Endothelial cell of hepatic sinusoid (primary cell): ENCODE results near the gene RIMS3.

ENCODE experiments used
- in situ Hi-C: cut with HindIII; loops from 2 replicates; pipeline ENCODE4 v1.10.0; 2017; ENCODE audit warnings: low sequenced_read_pairs

The RIMS3 gene

DNA sequence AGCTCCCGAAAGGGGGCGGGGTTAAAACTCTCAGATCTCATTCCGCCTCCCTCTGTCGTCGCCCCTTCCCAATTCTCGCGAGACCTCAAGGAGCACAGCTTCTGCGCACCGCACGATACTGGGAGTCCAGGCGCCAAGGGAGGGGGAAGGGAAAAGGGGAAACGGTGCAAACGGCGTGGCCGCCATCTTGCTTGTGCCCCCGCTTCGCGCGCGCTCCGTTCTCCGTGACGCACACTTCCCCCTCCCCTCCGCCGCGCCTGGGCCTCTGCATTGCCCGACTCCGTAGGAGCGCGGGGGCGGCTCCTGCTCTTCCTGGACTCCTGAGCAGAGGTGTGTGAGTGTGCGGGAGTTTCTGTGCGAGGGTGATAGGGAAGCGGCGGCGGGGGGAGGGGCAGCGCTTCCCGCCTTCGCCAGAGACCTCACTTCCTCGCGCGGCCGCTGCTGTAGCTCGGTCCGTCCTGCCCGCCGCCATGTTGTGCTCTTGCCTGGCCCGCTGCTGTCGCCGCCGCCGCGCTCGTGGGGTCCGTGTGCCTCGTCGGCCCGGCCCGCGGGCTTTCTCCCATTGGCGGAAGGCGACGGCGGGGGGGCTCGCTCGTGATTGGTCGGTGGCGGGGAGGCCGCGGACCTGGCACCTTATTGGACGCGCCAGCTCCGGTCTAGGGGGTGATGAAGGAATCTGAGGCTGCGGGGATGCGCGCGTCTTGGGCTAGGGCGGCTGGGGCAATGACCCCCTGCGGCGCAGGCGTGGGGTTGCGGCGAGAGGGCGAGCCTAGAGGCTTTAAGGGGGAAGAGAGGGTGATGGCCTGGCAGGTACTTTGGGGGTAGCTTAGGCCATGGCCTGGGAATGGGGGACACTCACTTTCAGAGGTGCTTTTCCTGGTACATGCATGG is 26.3 kb upstream of the RIMS3 start, which contains the start of gene NFYC:
Gene NFYC, plus strand, starts transcription at position 167 of the 891 bp plus-strand sequence. CDS start 47,140 bp downstream, outside the sequence.
- in situ Hi-C loops = no loop called here

DNA sequence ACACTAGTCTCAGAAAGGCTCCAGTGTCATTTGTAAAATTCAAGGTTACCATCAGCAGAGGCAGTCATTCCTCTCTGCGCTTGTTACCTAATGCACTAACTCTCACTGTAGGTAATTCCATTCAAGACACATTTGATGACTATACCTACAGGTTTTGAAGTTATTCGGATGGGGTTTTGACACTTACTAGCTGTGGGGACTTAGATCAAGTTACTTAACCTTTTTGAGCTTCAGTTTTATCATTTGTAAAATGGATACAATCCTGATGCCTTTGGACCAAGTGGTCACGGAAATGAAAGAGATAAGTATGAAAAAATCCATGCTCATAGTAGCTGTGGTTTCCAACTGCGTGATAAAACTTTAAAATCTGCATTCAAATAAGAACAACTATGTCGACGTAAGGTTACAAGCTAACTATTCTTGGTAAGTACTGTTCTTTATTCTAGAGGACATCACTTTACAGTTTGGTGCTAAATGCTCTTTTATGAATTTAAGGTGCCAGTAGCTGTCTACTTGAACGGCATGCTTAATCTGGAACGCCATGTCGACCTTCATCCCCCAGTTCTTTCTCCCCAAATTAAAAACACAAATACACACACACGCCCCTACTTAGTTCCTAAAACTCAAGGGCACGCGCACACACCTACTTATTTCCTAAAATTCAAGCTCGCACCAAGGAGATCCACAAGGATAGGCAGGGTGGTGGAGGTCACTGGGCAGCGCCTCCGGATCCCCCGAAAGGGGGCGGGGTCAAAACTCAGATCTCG is 25.5 kb upstream of the RIMS3 start:
- in situ Hi-C loops = no loop called here

- in situ Hi-C loops = no loop called here
Observed at GRCh38 chr1:40689737-40690136, 24.3 kb upstream of the RIMS3 start.

GRCh38 chr1:40687661-40688060 is 22.2 kb upstream of the RIMS3 start:
- in situ Hi-C loops = no loop called here

DNA sequence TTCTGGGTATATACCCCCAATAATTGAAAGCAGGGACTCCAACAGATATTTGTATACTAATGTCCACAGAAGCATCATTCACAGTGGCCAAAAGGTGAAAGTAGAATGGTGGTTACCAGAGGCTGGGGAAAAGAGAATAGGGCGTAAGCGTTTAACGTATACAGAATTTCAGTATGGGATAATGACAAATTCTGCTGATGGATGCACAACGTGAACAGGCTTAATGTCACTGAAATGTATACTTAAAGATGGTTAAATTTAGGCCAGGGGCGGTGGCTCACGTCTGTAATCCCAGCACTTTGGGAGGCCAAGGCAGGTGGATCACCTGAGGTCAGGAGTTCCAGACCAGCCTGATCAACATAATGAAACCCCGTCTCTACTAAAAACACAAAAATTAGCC is 21.6 kb upstream of the RIMS3 start:
- in situ Hi-C loops = no loop called here

DNA sequence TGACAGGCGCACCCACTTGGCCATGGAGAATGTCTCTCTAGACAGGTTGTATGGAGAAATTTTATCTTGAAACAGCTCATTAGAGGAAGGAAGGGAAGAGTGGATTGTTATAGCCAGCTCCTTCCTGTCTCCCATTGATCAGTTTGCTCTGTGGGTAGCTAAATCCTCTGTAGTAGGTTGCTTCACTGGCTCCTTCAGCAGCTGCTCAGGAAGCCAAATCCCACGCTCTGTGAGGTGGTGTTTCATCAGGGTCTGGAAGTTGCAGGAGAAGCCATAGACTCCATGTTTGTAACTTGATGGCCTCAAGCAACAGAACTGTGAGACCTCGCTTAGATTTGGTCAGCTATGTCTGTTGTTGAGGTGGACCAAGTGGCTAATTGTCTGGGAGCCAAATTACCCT is 19.2 kb upstream of the RIMS3 start:
- in situ Hi-C loops = no loop called here

DNA sequence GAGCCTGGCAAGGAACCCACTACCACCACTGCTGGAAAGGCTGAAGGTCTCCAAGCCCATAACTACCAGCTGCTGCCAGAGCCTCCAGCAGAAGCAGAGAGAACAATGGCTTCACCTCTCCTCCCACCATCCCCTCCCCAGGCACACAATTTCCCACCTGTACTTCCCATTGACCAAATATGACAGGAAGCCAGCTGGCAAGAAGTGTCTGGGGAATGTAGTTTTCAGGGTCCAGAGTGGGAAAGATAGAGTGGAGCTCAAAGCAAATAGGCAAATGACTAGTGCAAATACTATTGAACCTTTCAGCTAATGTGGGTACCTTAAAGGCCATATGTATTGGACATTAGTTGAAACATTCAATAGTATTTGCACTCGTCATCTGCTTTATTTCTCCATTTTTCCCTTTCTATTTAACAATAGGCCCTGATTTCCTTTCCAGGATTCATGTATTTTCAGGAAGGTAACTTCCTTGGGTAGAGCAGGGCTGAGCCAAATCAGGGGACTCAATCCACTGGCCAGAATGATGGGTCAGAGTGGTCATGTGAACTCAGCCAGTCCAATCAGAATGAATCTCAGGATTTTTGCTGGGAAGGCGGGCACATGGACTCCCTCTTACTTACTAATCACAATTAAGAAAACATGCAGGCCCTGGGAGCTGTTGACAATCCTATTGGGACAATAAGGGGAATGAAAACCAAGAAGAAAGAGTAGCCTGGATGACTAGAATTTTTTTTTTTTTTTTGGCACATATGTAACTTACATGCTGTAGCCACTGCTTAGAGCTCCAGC is 13.9 kb upstream of the RIMS3 start:
- in situ Hi-C loops = no loop called here

DNA sequence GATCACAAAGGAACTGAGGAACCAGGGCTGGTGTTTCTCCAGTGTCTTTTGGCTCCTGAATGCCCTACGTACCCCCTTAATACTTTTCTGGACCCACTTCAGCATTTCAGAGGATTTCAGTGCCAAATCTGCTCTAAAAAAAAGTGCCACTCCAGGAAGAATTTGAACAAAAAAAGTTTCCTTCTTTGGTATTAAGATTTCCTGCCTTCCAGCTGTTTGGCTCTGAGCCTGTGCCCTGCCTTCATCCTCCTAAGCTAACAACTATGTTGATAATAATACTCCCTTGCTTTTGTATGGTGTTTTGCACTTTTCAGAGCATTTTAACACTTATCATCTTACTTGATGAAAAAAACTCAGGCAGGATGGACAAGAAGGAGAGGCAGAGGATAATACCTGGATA is 11.0 kb upstream of the RIMS3 start:
- in situ Hi-C loops = no loop called here

DNA sequence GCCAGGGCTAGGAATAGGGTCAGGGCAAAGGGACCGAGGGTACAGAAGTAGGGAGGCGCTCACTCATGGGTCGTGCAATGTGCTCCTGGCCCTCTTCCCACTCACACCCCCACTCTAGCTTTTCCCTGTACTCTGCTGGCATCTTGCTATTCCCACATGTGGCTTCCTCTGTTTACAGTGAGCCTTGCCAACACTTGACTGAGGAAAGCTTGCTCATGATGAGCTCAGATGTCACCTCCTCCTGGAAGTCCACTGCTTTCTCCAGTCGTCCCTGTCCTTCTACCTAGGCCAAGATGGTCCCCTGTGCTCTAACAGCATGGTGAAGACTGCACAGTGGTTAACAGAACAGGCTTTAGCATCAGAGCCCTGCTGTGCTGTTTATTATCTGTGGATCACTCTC is 8.0 kb upstream of the RIMS3 start:
- in situ Hi-C loops = loop anchor here (5.0 kb wide), 1 partner anchor 59 kb away; no protein-coding TSS in a partner anchor

DNA sequence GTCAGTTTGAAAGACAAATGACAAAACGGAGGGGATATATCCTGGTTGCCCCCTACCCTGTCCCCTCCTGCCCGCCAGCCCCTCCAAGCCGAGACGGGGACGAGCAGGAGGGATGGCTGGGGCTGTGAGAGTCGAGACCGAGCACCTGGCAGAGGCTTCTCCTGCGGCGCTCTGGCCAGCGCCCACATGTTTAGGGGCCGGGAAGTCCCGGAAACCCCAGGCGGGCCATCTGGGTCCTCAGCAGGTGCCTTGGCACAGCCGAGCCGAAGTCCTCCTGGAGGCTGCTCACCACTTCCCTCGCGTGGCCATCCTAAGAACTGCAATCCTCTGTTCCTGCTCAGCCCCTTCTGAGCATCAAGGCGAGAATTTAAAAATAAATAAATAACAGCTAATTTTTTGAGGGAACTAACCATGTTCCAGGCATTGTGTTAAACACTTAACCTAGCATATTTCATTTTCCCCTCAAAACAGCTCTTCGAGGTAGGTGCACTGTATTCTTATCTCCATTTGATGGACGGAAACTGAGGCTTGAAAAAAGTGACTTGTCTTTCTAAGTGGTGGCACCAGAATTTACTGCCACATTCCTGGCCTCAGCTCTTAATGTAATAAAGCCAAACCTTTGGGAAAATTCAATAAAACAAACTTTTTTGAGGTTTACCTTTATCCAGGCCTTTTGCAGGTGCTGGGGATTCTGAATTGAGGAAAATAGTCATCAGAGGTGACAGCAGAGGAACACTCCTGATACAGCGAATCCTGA is 3.5 kb upstream of the RIMS3 start:
- in situ Hi-C loops = no loop called here

- in situ Hi-C loops = no loop called here
Observed at GRCh38 chr1:40664791-40665190, 691 bp downstream of the RIMS3 start.

DNA sequence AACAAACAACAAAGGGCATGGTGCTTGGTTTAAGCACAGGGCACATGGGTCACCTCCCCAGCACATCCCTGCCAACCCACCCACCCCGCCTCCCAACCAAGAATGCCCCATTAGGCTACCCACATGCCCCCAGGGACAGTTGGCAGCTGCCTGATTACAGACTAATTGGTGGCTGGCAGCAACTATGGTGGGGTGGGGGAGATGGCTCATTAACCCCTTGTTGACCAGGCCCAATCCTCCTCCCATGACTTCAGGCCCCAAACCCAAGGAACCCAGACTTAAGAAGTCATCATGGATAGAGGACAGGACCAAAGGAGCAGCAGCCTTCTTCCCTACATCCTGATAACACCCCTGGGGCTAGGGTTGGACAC is 1.3 kb downstream of the RIMS3 start:
- in situ Hi-C loops = no loop called here

DNA sequence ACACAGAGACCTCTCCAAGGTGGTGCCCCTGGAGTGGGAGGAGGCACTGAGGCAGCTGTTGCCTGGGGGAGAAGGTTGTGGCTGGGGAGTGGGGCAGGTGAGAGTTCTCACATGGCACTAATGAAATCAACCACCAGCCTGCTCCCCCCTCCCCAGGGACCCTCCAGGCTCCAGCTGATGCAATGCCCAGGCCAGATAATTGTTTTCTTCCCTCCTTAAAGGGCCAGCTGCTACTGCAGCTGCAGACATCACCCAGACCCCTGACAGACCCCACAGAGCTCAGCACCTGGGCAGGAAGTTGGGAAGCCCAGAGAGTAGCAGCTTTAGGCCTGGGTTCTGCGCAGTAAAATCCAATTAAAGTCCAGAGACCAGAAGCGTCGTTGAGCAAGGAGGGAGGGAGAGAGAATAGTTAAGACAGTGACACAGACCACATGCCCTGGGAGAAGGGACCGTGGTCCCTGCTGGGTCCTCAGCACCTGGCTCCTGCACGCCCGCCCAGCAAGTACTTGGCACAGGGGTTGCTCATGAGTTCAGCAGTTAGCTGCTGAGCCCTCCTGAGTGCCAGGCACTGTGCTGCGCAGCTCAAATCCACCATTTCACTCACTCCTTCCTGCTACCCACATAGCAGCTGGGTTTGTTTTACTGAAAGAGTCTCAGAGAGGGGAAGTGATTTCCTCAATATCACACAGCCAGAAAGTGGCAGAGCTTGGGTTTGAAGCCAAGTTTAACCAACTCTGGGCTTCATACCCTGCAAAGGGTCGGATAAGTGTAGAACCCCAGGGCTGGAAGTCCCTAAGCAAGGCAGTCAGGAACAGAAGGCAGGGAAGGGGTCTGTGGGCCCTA is 1.9 kb downstream of the RIMS3 start:
- in situ Hi-C loops = no loop called here

DNA sequence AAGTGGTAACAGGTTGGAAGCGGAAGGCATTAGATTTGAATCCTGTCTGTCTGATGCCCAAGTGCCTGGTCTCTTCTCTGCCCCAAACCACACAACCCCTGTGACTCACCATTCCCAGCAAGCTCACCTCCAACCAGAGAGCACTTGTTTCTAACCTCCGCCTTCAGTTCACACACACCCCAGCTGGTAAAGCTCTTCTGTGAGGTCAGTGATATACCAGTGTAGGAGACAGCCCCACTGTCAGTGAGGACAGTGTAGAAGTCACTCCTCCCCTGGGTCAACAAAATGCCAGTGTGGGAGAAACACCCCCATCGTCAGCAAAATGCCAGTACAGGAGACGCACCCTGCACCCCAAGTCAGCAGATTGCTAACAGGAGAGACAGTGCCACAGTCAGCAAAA is 2.6 kb downstream of the RIMS3 start:
- in situ Hi-C loops = no loop called here

DNA sequence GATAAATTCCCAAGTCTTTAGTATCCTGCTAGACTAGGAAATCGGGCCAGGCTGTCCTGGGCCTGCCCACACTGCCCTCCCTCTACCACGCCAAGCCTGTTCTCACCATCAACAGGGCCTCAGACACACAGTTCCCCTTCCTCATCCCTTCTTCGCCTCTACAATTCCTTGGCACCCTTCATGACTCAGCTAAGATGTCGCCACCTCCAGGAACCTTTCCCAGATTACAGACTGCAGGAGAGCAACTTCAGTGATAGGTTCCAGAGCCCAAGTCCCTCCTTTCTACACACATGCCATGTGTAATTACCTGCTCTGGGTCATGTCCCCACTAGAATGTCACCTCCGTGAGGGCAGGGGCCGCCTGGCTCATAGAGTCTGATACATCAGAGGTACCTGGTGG is 3.3 kb downstream of the RIMS3 start:
- in situ Hi-C loops = no loop called here

GRCh38 chr1:40661678-40662077 is 3.8 kb downstream of the RIMS3 start:
- in situ Hi-C loops = no loop called here

DNA sequence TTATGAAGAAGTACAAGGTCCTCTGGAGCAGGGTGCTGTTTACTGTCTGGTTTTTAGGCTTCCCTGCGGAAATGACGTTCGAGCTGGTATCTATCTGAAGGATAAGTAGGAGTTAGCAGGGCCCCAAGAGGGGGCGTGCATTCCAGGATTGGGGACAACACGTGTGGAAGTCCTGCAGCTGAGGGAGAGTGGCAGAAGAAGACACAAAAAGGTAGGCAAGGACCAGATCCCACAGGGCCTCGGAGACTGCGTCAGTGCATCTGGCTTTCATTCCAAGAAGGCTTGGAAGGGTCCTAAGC is 5.9 kb downstream of the RIMS3 start:
- in situ Hi-C loops = no loop called here

- in situ Hi-C loops = no loop called here
Observed at GRCh38 chr1:40658751-40659648, 6.5 kb downstream of the RIMS3 start.

- in situ Hi-C loops = no loop called here
Observed at GRCh38 chr1:40657046-40657445, 8.4 kb downstream of the RIMS3 start.
